H9 (cell line): ENCODE data around the gene HOXB6. TPM values are rescaled to one million over a fixed set of nuclear protein-coding genes. Genes with fewer than 3 reads are reported as not detected.

Experiments used
- DNase-seq: peaks from one replicate; pipeline ENCODE4 v3.0.0-alpha.2; 2017
- H2AFZ ChIP-seq: one replicate; pipeline ENCODE4 v1.6.1; 2013; ENCODE audit warnings: mild to moderate bottlenecking, low read length, control low read depth, moderate library complexity
- H2AK5ac ChIP-seq: 2 replicates; pipeline ENCODE4 v1.6.1; 2013; ENCODE audit warnings: low read length, control low read depth, mixed read lengths; ENCODE audit not compliant: insufficient read length
- H2BK120ac ChIP-seq: one replicate; pipeline ENCODE4 v1.6.1; 2013; ENCODE audit warnings: low read depth, mild to moderate bottlenecking, low read length, control low read depth, inconsistent platforms; ENCODE audit not compliant: poor library complexity, severe bottlenecking
- H2BK12ac ChIP-seq: 2 replicates; pipeline ENCODE4 v1.6.1; 2013; ENCODE audit warnings: low read length, control low read depth, mixed read lengths, low read depth; ENCODE audit not compliant: insufficient read length
- H2BK15ac ChIP-seq: 2 replicates; pipeline ENCODE4 v1.6.1; 2013; ENCODE audit warnings: low read depth, low read length, control low read depth
- H2BK20ac ChIP-seq: one replicate; pipeline ENCODE4 v1.6.1; 2013; ENCODE audit warnings: low read depth, mild to moderate bottlenecking, low read length, control low read depth, inconsistent platforms; ENCODE audit not compliant: poor library complexity, severe bottlenecking
- H2BK5ac ChIP-seq: 2 replicates; pipeline ENCODE4 v1.6.1; 2013; ENCODE audit warnings: low read length, control low read depth, mixed read lengths; ENCODE audit not compliant: insufficient read length
- H3K14ac ChIP-seq: 2 replicates; pipeline ENCODE4 v1.6.1; 2013; ENCODE audit warnings: low read length, control low read depth; ENCODE audit not compliant: insufficient read depth
- H3K18ac ChIP-seq: 2 replicates; pipeline ENCODE4 v1.6.1; 2013; ENCODE audit warnings: low read depth, mild to moderate bottlenecking, mixed read lengths, low read length, control low read depth; ENCODE audit not compliant: insufficient read length
- H3K23ac ChIP-seq: 2 replicates; pipeline ENCODE4 v1.6.1; 2013; ENCODE audit warnings: low read length, control low read depth, mixed read lengths, low read depth; ENCODE audit not compliant: insufficient read length
- H3K23me2 ChIP-seq: 2 replicates; pipeline ENCODE4 v1.6.1; 2013; ENCODE audit warnings: low read depth, mild to moderate bottlenecking, mixed read lengths, low read length, control low read depth; ENCODE audit not compliant: insufficient read length, poor library complexity, severe bottlenecking
- H3K27ac ChIP-seq: 2 replicates; pipeline ENCODE4 v1.5.1; 2013; ENCODE audit warnings: low read length, control low read depth, mixed read lengths, low read depth; ENCODE audit not compliant: insufficient read length
- H3K27me3 ChIP-seq: 2 replicates; pipeline ENCODE4 v1.6.1; 2013; ENCODE audit warnings: low read length, control low read depth, inconsistent platforms; ENCODE audit not compliant: insufficient read depth
- H3K4ac ChIP-seq: 2 replicates; pipeline ENCODE4 v1.6.1; 2013; ENCODE audit warnings: low read depth, mild to moderate bottlenecking, control low read depth, inconsistent platforms, low read length, moderate library complexity
- H3K4me1 ChIP-seq: 2 replicates; pipeline ENCODE4 v1.6.1; 2013; ENCODE audit warnings: low read length, control low read depth, inconsistent platforms; ENCODE audit not compliant: insufficient read depth
- H3K4me2 ChIP-seq: 2 replicates; pipeline ENCODE4 v1.6.1; 2013; ENCODE audit warnings: low read length, control low read depth, mixed read lengths; ENCODE audit not compliant: insufficient read length, insufficient read depth
- H3K56ac ChIP-seq: 2 replicates; pipeline ENCODE4 v1.6.1; 2013; ENCODE audit warnings: low read depth, mild to moderate bottlenecking, mixed read lengths, low read length, control low read depth; ENCODE audit not compliant: insufficient read length
- H3K79me1 ChIP-seq: 2 replicates; pipeline ENCODE4 v1.6.1; 2013; ENCODE audit warnings: low read depth, mild to moderate bottlenecking, moderate library complexity, low read length, control low read depth, inconsistent platforms; ENCODE audit not compliant: insufficient read depth, poor library complexity, severe bottlenecking
- H3K79me2 ChIP-seq: 2 replicates; pipeline ENCODE4 v1.6.1; 2013; ENCODE audit warnings: low read length, control low read depth, inconsistent platforms; ENCODE audit not compliant: insufficient read depth
- H3K9ac ChIP-seq: 2 replicates; pipeline ENCODE4 v1.6.1; 2013; ENCODE audit warnings: low read length, control low read depth, mixed read lengths; ENCODE audit not compliant: insufficient read length; ENCODE audit errors: extremely low read depth
- H3K9me3 ChIP-seq: one replicate; pipeline ENCODE4 v1.6.1; 2013; ENCODE audit warnings: low read depth, low read length, inconsistent platforms; ENCODE audit not compliant: control insufficient read depth
- H3T11ph ChIP-seq: one replicate; pipeline ENCODE4 v1.6.1; 2013; ENCODE audit warnings: mild to moderate bottlenecking, low read length, control low read depth, inconsistent platforms
- H4K20me1 ChIP-seq: one replicate; pipeline ENCODE4 v1.6.1; 2013; ENCODE audit not compliant: control insufficient read depth, insufficient read length, insufficient read depth
- H4K5ac ChIP-seq: 2 replicates; pipeline ENCODE4 v1.6.1; 2013; ENCODE audit warnings: low read depth, mild to moderate bottlenecking, mixed read lengths, low read length, control low read depth; ENCODE audit not compliant: insufficient read length
- H4K8ac ChIP-seq: replicated peaks from 2 replicates; pipeline ENCODE4 v1.6.1; 2013; ENCODE audit warnings: low read length, control low read depth, mixed read lengths, low read depth; ENCODE audit not compliant: insufficient read length
- H4K91ac ChIP-seq: 2 replicates; pipeline ENCODE4 v1.6.1; 2013; ENCODE audit warnings: low read depth, mild to moderate bottlenecking, moderate library complexity, mixed read lengths, low read length, control low read depth; ENCODE audit not compliant: insufficient read length
- H3K27ac Mint-ChIP-seq, 3 experiments: 2 replicates in 2 of 3; 3 replicates in 1 of 3; pipeline ENCODE4 v1.8.0; 2020 to 2021; ENCODE audit warnings: mixed read lengths in 3 of 3, mild to moderate bottlenecking in 1 of 3, moderate library complexity in 1 of 3
- H3K27me3 Mint-ChIP-seq: 2 replicates; pipeline ENCODE4 v1.8.0; 2021; ENCODE audit warnings: low read depth, mild to moderate bottlenecking, moderate library complexity, mixed read lengths
- H3K36me3 Mint-ChIP-seq, 3 experiments: 2 replicates in 2 of 3; 3 replicates in 1 of 3; pipeline ENCODE4 v1.8.0; 2020 to 2021; ENCODE audit warnings: low read depth in 3 of 3, mixed read lengths in 3 of 3; ENCODE audit not compliant: insufficient read depth in 1 of 3
- H3K4me1 Mint-ChIP-seq, 2 experiments: 2 replicates each; pipeline ENCODE4 v1.8.0; 2020; ENCODE audit warnings: mixed read lengths in 2 of 2
- H3K4me3 Mint-ChIP-seq, 2 experiments: 2 replicates in 1 of 2; 3 replicates in 1 of 2; pipeline ENCODE4 v1.8.0; 2020 to 2021; ENCODE audit warnings: mild to moderate bottlenecking in 2 of 2, mixed read lengths in 2 of 2, moderate library complexity in 1 of 2
- H3K9me3 Mint-ChIP-seq, 2 experiments: 2 replicates in 1 of 2; 3 replicates in 1 of 2; pipeline ENCODE4 v1.8.0; 2020; ENCODE audit warnings: mild to moderate bottlenecking in 2 of 2, mixed read lengths in 2 of 2, moderate library complexity in 1 of 2
- WGBS: extraction: QIAGEN DNeasy Blood & Tissue Kit; methylation state at CpG from one replicate; pipeline ENCODE4 v1.1.7; 2013; ENCODE audit warnings: missing lambda C conversion rate, low lambda C conversion rate, mixed read lengths; ENCODE audit not compliant: insufficient read length; ENCODE audit errors: extremely low coverage; 5-methylcytosine and 5-hydroxymethylcytosine counted together
- total RNA-seq: library from RNA; stranded (reverse); gene quantifications from 2 replicates; pipeline ENCODE4 v1.2.1, GENCODE V29; 2021
- TF ChIP-seq, protein P1 (sequence below): fragments of 200-600 bp; sonication (generic); conservative IDR thresholded peaks from 3 replicates; pipeline ENCODE4 v1.8.0; 2021; ENCODE audit warnings: antibody characterized with exemption, mild to moderate bottlenecking

HOXB6 gene
- total RNA-seq, 1 experiment from 2014 or later: not detected

DNA sequence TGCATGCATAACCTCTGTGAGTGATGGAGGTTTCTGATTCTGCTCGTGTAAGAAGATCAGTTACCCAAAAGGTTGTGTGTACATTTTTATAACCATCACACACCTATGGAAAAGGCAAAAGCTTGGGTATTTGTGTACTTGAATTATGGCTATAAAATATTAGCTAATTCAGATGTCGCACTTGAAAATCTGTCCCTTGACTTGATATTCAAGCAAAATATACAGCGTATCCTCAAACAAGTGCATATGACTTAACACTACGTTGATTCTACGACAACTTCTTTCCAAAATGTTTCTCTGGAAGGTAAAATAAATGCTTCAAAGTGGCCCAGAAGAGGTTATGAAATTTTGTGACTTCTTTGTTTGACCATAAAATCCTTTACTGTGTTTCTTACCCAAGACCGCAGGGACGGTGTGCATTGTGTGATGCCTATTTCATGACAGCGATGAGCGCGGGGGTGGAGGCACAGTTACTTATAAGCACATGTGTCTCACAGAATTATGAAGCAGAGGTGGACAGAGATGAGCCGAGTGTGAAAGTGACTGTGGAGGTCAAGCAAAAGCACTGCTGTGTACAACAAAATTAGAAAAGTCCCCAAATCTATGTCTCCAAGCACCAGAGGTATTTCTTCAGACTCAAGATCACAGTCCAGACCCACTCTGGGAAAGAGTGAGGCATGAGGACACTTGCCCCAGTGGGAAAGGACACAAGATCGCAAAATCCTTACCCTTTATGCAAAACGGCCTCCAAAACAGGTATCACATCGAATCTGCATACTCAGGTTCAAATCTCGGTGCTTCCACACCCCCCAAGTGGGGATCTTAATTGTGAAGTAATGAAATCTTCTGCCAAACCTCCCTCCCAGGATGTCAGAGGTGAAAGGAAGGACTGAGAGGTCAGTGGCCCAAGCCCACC lies 25.5 kb upstream of the HOXB6 start:
- Histone ChIP-seq H3K4me2 (no peak overlapping the region), H3K79me1 (no peaks in the 10 kb centered on the region), H2BK12ac (no peak overlapping the region), H3K79me2 (no peaks in the 10 kb centered on the region), H3K23me2 (peaks cover under 1% of the 10 kb centered on the region), H4K8ac (no peak overlapping the region), H2AK5ac (no peak overlapping the region), H3K18ac (no peak overlapping the region), H4K5ac (no peak overlapping the region), H3K27ac (no peak overlapping the region), H2BK20ac (no peak overlapping the region), H2AFZ (no peak overlapping the region), H4K20me1 (no peaks in the 10 kb centered on the region), H3K56ac (no peak overlapping the region), H2BK120ac (no peak overlapping the region), H3K27me3 (peaks cover 99% of the 10 kb centered on the region), H3K4ac (no peak overlapping the region), H3K9ac (no peak overlapping the region), H3K14ac (no peak overlapping the region), H3T11ph (no peak overlapping the region), H3K9me3 (no peaks in the 10 kb centered on the region), H4K91ac (no peak overlapping the region), H2BK15ac (no peak overlapping the region), H2BK5ac (no peak overlapping the region), H3K23ac (no peak overlapping the region), H3K4me1 (no peaks in the 10 kb centered on the region; the same call in none of the 2 replicates)
- WGBS: no CpG with 5 or more reads among the region's 15 CpGs
- H3K9me3 Mint-ChIP-seq: peaks cover 4 to 17% of the 10 kb centered on the region in 2 experiments
- H3K27me3 Mint-ChIP-seq: peaks cover 100% of the 10 kb centered on the region
- peaks cover 0 to 1% (median 0%) of the 10 kb centered on the region in 3 experiments; a peak in 2 of 7 replicates for H3K36me3 Mint-ChIP-seq
- peak; percentile 23 for DNase-seq
- TF ChIP-seq, protein P1, sequence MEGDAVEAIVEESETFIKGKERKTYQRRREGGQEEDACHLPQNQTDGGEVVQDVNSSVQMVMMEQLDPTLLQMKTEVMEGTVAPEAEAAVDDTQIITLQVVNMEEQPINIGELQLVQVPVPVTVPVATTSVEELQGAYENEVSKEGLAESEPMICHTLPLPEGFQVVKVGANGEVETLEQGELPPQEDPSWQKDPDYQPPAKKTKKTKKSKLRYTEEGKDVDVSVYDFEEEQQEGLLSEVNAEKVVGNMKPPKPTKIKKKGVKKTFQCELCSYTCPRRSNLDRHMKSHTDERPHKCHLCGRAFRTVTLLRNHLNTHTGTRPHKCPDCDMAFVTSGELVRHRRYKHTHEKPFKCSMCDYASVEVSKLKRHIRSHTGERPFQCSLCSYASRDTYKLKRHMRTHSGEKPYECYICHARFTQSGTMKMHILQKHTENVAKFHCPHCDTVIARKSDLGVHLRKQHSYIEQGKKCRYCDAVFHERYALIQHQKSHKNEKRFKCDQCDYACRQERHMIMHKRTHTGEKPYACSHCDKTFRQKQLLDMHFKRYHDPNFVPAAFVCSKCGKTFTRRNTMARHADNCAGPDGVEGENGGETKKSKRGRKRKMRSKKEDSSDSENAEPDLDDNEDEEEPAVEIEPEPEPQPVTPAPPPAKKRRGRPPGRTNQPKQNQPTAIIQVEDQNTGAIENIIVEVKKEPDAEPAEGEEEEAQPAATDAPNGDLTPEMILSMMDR: no peak
- H3K27ac Mint-ChIP-seq: no peak overlapping the region
- no peak overlapping the region for H3K4me3 Mint-ChIP-seq
- H3K4me1 Mint-ChIP-seq: peaks cover 7 to 13% of the 10 kb centered on the region in 2 experiments
